Neural progenitor cell (in vitro differentiated cells): ENCODE results near the gene KIF21A.

Experiments used
- EZH2phosphoT487 ChIP-seq: fragments of 200-600 bp; sonication (generic); IDR thresholded peaks from 2 replicates; pipeline ENCODE4 v1.6.1; 2017; ENCODE audit warnings: antibody characterized with exemption
- TF ChIP-seq, protein P1 (sequence below): fragments of 200-600 bp; sonication (generic); IDR thresholded peaks from 2 replicates; pipeline ENCODE4 v1.5.1; 2017; ENCODE audit warnings: antibody characterized with exemption, mild to moderate bottlenecking

DNA sequence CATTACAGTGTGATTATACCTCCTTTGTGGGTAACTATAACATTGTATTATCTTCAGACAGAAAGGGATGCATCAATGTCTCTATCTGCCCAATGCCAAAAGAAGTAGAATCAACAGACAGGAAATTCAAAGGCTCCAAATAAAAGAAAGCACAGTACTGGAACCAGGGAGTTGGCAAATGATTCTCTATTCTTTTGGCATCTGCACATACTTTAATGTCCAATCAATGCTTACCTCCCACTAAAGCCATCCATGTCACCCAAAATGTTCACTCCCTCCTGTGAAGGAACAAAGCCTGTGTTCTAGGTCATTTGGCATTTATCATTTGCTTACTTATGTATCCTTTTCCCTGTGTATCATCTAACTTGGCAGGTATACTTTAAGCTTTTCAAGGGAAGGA, 36.7 kb downstream of the KIF21A start:
- no peak for TF ChIP-seq EZH2phosphoT487
- TF ChIP-seq, protein P1, sequence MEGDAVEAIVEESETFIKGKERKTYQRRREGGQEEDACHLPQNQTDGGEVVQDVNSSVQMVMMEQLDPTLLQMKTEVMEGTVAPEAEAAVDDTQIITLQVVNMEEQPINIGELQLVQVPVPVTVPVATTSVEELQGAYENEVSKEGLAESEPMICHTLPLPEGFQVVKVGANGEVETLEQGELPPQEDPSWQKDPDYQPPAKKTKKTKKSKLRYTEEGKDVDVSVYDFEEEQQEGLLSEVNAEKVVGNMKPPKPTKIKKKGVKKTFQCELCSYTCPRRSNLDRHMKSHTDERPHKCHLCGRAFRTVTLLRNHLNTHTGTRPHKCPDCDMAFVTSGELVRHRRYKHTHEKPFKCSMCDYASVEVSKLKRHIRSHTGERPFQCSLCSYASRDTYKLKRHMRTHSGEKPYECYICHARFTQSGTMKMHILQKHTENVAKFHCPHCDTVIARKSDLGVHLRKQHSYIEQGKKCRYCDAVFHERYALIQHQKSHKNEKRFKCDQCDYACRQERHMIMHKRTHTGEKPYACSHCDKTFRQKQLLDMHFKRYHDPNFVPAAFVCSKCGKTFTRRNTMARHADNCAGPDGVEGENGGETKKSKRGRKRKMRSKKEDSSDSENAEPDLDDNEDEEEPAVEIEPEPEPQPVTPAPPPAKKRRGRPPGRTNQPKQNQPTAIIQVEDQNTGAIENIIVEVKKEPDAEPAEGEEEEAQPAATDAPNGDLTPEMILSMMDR, result no peak
